Fibroblast of villous mesenchyme (primary cell): ENCODE measurements around the gene BCR. TPM values are rescaled to one million over a fixed set of nuclear protein-coding genes. Genes with fewer than 3 reads are reported as not detected.

ENCODE experiments used
- DNase-seq: peaks from one replicate; pipeline ENCODE4 v3.0.0-alpha.2; 2010; ENCODE audit warnings: low read depth
- H3K4me3 ChIP-seq: 2 replicates; pipeline ENCODE4 v1.5.1; 2011; ENCODE audit warnings: low read depth, mild to moderate bottlenecking, low read length
- total RNA-seq: library from RNA; depleted of rRNA; stranded (reverse); fragments of >200 nt; gene quantifications from 2 replicates; pipeline ENCODE4 v1.2.3, GENCODE V29; 2012
- TF ChIP-seq, protein P1 (sequence below): IDR thresholded peaks from 2 replicates; pipeline ENCODE4 v1.5.1; 2012; ENCODE audit warnings: low read depth, mild to moderate bottlenecking, low read length; ENCODE audit not compliant: insufficient read depth

BCR gene
- total RNA-seq, 1 donor = 36.7 TPM

DNA sequence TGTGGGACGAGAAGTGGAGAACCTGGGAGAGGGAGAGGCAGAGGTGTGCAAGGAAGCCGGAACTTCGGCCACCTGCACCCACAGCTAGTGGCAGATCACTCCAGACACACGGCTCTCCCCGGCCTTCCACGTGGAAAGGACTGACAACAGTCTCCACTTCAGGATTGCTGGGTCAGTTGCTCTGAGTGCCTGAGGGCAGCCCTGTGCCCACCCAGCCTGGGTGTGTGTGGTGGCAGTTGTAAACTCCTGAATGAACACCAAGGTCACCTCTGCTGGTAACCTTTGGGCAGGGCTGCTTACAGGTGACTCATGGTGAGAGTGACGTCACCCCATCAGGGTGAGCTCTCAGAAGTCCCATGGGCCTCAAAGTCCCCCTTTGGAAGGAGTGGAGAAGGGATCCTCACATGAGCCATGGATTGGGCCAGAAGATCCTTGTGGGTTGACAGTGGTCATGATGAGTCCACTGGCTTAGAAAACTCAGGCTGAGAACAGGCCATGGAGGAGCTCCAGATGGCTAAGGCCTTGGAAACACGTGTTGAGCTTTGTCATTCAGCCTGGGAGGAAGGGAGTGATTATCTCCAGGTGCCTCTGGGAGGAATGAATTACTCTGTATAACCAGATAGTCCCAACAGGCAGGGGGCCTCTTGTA lies 71.3 kb downstream of the BCR start:
- DNase-seq = no peak
- no peak overlapping the region for H3K4me3 ChIP-seq
- TF ChIP-seq, protein P1, sequence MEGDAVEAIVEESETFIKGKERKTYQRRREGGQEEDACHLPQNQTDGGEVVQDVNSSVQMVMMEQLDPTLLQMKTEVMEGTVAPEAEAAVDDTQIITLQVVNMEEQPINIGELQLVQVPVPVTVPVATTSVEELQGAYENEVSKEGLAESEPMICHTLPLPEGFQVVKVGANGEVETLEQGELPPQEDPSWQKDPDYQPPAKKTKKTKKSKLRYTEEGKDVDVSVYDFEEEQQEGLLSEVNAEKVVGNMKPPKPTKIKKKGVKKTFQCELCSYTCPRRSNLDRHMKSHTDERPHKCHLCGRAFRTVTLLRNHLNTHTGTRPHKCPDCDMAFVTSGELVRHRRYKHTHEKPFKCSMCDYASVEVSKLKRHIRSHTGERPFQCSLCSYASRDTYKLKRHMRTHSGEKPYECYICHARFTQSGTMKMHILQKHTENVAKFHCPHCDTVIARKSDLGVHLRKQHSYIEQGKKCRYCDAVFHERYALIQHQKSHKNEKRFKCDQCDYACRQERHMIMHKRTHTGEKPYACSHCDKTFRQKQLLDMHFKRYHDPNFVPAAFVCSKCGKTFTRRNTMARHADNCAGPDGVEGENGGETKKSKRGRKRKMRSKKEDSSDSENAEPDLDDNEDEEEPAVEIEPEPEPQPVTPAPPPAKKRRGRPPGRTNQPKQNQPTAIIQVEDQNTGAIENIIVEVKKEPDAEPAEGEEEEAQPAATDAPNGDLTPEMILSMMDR = no peak

DNA sequence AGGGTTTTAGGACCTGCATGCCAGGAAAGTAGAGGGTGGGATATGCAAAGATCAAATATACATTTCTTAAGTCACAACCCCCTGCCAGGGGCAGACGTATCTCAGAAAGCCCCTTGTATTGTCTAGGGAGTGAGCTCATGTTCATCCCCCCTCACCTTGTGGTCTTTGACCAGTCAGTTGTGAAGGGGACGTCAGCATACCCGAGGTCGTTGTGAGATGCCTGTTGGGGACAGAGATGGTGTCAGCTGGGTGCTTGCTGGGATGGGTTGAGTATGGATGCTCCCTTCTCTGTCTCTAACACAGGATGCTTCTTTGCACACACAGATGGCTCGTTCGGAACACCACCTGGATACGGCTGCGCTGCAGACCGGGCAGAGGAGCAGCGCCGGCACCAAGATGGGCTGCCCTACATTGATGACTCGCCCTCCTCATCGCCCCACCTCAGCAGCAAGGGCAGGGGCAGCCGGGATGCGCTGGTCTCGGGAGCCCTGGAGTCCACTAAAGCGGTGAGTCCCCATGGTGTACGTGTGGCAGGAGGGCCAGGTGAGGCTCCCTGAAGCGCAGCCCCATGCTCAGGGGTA lies 73.3 kb downstream of the BCR start:
- no peak overlapping the region for H3K4me3 ChIP-seq
- no peak for DNase-seq
- TF ChIP-seq, protein P1 = no peak

DNA sequence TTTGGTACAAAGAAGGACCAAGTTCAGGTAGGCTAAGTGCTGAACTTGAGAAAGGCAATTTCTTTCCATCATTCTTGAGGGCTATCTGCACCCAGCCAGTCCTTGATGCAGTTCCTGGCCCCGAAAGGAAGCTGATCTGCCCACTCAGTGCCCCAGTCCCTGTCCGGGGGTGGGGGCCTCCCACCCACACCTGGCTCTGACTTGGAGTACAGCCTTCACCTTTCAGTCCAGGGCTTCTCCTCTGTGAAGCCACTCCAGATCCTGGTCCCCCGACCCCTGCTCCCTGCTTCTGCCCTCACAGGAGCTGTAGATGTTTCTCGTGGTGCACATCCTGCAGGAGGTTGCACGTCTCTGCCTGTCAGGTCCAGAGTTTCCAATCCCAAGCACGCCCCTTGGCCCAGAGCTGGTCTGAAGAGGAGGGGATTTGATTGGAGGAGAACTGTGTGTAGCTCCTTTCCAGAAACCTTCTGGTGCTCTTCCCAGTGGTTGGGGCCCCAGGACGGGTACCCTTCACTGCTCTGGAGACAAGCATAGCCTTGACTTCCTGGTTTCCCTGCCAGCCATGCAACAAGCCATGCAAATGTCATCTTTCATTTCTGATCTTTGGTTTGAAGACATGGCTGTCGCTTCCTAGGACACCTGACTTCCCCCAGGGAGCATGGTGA lies 75.3 kb downstream of the BCR start:
- no peak for DNase-seq
- TF ChIP-seq, protein P1 = no peak
- H3K4me3 ChIP-seq = no peak overlapping the region

DNA sequence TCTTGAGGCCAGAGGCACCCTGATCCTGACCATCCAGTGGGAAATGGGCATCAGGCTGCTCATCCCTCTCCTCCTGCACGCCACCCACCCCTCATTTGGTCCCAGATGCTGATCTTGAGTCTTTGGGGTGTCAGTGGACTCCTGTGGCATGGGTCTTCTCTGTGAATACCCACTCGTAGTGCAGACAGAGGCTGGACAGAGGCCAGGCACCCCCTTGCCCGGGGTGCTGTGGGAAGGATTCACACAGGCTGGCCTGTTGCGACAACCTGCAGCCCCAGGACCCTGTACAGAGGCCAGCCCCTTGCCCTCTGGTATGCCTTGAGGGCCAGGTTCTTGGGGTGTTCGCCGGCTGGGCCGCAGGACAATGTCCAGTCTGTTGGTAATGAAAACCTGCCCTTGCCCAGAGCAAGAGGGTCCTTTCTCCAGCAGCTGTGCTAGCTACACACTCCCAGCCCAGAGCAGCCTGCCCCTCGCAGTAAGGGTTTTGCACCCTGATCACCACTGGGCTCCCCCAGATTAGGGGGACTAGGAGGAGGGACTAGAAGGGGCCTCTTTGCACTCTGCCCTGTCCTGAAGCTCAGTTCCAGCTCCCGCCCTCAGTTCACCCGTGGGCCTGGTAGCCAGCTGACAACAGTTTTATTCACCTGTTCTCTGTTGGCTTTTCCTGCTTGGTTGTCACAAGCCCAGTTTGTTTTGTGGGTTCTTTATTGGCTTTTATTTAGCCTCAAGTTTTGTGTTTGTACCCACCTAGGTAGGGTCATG lies 76.0 kb downstream of the BCR start:
- TF ChIP-seq, protein P1 = no peak
- DNase-seq = no peak
- H3K4me3 ChIP-seq = no peak overlapping the region

DNA sequence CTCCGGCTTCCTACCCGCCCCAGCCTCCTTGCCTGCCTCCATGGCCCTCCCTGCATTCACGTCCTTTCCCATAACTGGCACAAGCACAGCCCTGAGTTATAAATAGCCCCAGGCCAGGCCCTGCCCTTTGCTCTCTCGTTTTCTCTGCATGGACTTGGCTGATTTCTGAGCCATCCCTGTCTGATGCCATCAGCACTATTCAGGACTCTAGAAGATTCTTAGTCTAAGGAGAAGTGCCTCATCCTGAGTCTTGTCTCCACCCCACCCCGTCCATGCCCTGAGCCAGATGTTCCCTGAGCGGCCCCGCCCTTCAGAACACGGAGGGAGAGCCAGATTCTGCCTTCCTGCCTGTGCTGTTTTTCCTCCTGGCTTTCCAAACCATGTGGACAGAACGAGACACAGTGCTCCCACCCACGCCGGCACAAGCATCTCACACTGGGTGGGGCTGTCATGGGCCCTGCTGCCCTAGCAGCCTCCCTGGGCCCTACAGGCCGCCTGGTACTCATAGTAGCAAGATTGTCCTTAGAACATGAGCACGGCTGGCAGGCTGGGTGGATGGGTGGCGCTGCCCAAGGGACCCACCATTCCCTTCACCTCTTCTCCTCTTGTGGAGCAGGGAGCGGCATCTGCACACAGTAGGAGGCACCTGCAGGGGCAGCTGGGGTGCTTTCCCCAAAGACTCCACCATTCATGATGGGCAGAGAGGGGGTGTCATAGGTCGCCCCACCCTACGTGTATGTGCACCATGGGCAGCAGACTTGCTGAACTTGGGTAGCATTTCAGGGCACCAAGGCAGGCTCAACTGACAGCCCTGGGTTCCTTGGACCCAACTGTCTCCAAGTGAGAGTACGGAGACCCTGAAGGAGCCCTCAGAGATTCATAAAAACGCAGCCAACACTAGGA lies 76.9 kb downstream of the BCR start:
- no peak overlapping the region for H3K4me3 ChIP-seq
- TF ChIP-seq, protein P1 = no peak
- peak; percentile 69 for DNase-seq
